Activated T-helper 1 cell treated with anti-CD3 and anti-CD28 coated beads, Interleukin-2, amount 50 U/mL, for 16 hours (primary cell): ENCODE measurements around the gene TMEM238.

Experiments used
- DNase-seq, 2 donors: peaks; one replicate each; pipeline ENCODE4 v3.0.0-alpha.2; 2020; ENCODE audit warnings: low read depth in 1 of 2, low spot score in 1 of 2

Gene TMEM238

DNA sequence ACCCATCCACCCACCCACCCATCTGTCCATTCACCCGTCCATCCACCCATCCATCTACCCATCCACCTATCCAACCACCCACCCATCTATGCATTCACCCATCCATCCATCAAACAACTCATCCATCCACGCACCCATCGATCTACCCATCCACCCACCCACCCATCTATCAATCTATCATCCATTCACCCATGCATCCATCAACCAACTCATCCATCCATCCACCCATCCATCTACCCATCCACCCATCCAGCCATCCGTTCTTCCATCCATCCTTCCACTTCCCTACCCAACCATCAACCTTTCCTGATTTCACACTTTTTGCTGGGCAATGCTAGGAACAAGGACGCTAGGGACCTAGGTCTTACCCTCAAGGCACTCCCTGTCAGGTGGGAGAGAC lies 2.1 kb downstream of the TMEM238 start:
- DNase-seq = no peak

GRCh38 chr19:55379174-55379573 lies 4.9 kb downstream of the TMEM238 start:
- no peak for DNase-seq

DNA sequence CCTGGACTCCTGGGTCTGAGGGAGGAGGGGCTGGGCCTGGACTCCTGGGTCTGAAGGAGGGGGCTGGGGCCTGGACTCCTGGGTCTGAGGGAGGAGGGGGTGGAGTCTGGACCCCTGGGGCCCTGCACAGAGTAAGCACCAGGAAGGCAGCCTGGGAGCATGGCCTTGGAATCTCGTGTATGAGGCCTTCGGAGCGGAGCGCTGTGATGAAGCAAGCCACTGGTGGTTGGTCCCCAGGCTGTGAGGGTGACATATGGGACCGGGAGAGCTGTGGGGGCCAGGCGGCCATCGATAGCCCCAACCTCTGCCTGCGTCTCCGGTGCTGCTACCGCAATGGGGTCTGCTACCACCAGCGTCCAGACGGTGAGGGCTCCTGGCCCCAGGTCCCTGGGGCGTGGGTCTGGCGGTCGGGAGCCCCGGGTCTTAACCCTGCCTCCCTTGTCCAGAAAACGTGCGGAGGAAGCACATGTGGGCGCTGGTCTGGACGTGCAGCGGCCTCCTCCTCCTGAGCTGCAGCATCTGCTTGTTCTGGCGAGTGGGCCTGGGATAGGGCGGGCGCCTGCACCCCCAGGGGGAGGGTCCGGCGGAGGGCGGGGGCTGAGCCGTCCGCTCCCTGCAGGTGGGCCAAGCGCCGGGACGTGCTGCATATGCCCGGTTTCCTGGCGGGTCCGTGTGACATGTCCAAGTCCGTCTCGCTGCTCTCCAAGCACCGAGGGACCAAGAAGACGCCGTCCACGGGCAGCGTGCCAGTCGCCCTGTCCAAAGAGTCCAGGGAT lies 6.5 kb downstream of the TMEM238 start:
- no peak for DNase-seq

DNA sequence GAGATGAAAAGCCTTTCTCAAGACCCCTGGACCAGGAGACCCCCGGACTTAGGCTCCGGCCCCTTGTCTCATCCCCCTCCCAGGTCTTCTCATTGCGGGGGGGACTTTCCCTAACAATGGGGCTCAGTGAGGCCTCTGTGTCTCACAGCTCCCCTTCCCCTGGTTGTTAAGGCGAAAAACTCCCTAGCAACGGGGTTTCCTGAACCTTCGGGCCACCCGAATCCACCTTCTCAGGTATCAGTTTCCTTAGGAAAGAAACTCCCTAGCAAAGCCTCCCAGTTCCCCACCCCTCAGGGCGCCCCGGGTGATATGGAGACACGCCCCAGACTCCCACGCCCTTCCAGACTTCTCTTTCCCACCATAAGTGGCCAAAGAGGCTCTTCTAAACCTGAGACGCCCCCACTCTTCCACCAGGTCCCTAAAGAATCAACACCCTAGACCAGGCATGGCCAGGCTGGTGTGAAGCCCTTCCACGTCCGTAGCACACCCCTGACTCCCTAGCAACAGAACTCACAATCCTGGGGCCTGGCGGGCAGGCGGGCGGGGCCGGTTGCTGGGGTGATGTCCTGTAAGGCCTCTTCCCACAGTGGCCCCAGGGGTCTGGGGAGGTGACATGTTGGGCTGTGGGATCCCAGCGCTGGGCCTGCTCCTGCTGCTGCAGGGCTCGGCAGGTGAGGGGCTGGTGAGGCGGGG lies 7.7 kb downstream of the TMEM238 start, which contains the start of gene TMEM190:
TMEM190 (plus strand) TSS at position 586 of the 693 bp plus-strand sequence; CDS start at position 614, 28 bp downstream.
- no peak for DNase-seq

DNA sequence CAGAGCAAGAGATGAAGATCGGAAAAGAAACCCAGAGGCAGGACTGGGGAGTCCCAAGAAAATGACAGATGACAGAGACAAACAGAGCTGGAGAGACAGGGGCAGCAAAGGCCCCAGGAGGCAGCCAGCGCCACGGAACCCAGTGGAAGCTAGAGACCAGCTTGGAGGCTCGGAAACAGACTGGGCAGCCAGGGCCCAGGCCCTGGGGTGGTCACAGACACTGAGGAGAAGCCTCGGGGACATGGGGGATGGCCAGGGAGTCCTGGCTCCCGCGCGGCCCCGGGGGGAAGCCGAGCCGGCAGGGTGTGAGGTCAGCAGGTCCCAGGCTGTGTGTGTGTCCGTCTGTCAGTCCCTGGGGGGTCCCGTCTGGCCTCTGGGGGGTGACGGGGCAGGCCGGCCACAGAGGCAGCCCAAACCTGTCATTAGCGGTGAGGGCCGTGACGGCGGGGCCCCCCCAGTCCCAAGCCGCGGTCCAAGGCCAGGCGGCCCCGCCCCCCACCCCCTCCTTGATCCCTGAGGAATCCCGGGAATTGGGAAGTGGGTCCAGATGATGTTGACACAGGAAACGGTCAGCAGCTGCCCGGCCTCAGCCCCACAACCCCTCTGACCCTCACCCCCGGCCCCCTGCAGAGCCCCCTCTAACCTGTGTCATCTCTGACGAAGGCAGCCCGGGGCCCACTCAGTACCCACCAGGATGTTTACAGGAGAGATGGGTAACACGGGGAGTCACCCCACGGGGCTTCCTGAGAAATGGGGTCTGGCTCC lies 9.9 kb downstream of the TMEM238 start:
- no peak for DNase-seq

DNA sequence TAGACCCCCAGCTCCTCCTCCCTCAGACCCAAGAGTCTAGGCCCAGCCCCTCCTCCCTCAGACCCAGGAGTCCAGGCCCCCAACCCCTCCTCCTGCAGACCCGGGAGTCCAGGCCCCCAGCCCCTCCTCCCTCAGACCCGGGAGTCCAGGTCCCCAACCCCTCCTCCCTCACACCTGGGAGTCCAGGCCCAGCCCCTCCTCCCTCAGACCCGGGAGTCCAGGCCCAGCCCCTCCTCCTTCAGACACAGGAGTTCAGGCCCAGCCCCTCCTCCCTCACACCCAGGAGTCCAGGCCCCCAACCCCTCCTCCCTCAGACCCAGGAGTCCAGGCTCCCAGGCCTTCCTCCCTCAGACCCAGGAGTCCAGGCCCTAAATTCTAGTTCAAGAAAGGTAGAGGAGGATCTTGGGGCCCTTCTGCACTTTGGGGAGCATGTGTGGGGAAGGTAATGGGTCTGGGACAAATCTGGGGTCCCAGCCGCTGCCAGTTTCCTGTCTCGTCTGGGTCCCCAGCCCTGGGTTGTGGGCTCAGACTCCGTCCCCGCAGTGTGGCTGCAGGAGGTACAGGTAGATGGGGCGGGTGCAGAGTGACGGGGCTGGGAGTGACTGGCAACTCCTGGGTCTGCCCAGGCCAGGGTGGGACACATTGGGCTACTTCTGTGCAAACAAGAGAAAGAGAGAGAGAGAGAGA lies 10.6 kb downstream of the TMEM238 start:
- no peak for DNase-seq

DNA sequence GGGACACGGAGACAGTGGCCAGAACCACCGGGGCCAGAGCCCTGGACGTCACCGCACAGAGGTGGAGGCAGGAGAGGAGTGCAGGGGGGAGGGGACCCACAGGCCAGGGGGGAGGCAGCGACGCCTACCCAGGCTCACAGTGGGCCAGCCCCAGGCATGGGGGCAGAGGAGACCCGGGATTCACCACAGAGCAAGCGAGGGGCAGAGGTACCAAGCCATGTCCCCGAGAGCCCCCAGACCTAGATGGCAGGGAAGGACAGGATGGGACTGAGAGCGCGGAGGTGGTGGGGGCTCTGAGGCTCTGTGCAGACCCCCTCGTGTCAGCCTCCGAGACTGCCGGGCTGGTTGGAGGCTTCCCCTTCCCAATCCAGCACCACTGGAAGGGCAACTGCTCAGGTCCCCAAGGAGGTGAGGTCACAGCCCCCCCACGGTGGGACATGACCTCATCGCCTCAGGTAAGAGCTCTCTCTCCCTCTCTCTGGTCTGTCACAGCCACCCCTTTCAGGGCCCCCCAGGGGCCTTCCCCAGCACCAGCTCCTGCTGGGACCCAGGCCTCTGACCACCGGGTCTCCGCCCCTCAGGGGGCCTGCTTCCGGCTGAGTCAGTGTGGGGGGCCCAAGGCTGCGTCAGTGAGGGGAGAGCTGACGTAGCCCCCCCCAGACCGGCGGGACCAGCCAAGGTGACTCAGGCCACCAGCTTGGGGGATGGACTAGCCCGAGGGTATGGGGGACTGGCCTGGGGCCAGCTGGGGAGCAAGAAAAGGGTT lies 11.6 kb downstream of the TMEM238 start:
- no peak for DNase-seq

DNA sequence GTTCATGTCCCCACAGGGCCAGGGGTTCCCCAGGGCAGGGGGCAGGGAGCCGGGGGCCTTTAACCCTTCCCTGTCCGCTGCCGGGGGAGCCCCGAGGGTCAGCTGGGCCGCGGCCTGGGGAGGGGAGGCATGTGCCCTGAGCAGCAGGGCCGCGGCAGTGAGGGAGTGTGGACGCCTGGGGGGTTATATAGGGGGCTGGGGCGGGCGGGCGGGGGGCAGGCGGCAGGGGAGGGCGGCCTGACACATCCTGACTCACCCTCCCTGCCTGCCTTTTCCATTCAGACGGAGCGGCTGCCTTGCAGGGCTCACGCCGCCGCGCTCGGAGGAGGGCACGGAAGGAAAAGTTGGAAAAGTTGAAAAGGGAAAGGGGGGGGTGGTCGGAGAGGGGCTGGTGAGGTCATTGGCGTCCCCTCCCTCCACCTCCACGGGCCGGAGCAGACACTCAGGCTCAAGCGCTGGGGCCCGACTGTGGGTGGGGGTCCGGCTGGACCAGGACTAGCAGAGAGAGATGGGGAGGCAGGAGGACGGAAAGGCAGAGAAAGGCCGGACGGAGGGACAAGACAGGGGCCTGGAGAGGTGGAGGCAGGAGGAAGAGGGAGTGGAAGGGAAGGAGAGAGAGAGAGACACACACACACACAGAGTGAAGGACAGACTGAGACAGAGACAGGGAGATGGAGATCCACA lies 13.6 kb downstream of the TMEM238 start, which contains the start of gene IL11:
IL11 (minus strand) TSS at position 159 of the 684 bp plus-strand sequence; CDS start at position 6, 153 bp downstream.
- DNase-seq = no peak

DNA sequence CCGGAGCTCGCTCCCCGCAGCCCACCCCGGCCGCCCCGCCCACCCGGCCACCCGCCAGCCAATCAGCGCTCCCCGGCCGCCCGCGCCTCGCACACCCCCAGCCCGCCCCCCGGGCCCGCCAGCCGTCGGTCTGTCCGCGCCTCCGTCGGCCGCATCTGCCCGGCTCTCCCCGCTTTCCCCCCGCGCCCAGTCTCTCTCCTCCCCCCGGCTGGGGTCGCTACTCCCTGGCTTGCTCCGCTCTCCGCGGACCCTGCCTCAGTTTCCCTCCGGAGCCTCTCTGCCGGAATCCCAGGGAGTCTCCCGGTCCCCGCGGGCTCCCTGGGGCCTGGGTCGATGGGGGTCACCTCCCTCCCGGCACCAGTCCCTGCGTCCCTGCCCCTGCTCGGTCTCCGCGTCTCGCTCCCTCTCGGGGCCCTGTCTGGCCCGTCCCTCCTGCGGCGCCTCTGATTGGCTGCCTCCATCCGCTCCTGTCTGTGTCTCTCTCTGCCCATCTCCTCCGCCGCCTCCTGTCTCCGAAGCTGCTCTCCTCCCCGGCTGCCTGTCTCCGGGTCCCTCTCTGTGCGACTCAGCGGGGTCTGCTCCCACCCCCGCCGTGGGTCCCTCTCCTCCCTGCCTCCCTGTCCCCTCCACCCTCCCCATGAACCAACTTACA lies 14.3 kb downstream of the TMEM238 start:
- no peak for DNase-seq

DNA sequence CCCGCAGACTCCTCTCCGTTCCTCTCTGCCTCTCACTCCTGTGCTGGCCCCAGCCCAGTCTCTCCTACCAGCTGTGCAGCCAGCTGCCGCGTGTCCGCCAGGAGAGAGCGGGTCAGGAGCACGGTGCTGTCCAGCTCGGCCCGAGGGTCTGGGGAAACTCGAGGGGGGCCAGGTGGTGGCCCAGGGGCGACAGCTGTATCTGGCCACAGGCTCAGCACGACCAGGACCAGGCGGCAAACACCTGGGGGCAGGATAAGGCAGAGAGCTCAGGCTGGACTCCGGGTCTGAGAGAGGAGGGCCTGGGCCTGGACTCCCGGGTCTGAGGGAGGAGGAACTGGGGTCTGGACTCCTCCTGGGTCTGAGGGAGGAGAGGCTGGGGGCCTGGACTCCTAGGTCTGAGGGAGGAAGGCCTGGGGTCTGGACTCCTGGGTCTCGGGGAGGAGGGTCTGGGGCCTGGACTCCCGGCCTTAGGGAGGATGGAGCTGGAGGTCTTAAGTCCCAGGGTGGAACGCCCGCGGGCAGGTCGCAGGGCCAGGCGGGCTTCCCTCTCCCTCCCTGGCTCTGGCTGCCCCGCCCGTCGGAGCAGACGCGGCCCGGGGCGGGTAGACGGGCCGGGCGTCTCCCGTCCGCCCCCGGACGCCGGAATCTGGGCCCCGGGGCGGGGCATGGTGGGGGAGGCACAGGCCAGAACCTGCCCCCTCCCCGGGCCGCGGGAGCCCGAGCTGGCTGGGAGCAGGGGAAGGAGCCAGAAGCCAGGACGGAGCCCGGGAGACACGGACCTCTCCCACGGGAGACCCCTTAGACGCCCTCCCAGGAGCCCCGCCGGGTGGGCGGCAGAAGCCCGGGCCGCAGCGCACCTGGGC lies 15.2 kb downstream of the TMEM238 start:
- no peak for DNase-seq

- DNase-seq = no peak
Observed at GRCh38 chr19:55368106-55368505, 16.0 kb downstream of the TMEM238 start.

- DNase-seq = no peak
Observed at GRCh38 chr19:55366790-55367189, 17.3 kb downstream of the TMEM238 start.

GRCh38 chr19:55365964-55366363 lies 18.1 kb downstream of the TMEM238 start:
- no peak for DNase-seq

- DNase-seq = no peak
Observed at GRCh38 chr19:55365245-55365644, 18.8 kb downstream of the TMEM238 start.

- DNase-seq = no peak
Observed at GRCh38 chr19:55362990-55363716, 20.9 kb downstream of the TMEM238 start, which contains the start of gene GARIN5B. Gene GARIN5B (minus strand): TSS chr19:55363260. CDS start chr19:55363066, 194 bp downstream.

DNA sequence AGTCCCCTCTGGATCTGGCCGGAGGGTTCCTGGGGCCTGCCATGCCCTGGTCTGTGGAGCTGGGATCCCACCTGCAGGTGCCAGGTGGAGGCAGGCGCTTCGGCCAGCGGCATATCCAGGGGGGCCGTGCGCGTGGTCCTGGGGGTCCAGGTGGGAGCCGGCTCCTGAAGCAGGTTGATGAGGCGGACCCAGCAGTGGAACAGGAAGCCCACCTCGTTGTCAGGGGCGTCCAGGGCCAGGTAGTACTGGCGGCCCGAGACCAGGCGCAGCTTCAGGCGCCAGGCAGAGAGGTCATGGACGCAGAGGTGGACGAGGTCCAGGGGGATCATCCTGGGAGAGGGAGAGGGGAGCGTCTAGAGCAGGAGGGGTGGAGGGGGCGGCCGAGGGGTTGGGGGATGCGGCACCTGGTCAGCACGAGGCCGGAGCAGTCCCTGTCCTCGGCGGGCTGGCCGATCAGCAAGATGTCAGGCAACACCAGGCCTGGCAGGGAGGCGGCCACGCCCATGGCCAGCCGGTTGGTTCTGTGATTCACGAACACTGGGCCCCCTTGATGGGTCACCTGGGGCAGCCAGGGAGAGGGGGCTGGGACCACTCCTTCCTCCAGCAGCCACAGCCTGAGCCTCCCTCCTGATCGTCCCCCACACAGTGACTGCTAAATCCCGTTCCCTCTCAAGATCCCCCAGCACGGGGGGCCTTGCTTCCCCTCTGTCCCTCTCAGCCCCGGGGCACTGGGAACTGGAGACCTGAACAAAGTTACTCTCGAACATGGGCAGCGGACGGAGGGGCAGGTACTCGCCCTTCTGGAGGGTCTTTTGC lies 21.7 kb downstream of the TMEM238 start:
- no peak for DNase-seq

DNA sequence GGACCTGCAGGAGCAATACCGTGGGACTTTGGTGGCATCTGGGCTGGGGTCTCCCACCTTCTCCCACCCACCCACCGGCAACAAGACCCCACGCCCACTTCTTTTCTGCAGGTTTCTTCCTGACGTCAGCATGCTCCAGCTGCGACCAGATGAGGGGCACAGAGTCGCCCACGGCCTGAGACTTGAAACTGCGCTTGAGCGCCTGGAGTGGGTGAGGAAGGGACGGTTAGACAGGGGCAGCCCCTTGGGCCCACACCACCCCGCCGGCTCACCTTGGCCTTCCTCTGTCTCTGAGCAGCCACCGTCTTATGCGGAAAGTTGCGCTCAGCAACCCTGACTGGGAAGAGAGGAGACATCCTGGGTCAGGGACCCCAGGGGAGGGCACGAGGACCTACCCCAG lies 23.2 kb downstream of the TMEM238 start:
- DNase-seq = no peak
